CD8-positive, alpha-beta memory T cell (primary cell): ENCODE data around the gene ACP2. TPM values are rescaled to one million over a fixed set of nuclear protein-coding genes. Genes with fewer than 3 reads are reported as not detected.

Source experiments
- CTCF ChIA-PET: fragments of 350-600 bp; sonication (Branson Sonifier 250); formaldehyde crosslinking; loops from one replicate; lab custom pipeline; 2021; ENCODE audit warnings: antibody characterized with exemption; lab: Charles Lee
- POLR2A ChIA-PET: fragments of 350-600 bp; sonication (Branson Sonifier 250); formaldehyde crosslinking; loops from one replicate; lab custom pipeline; 2021; ENCODE audit warnings: antibody characterized with exemption; lab: Charles Lee
- DNase-seq, 5 donors: peaks; one replicate each; pipeline versions ENCODE4 v3.0.0 to v3.0.0-alpha.2; 2020 to 2022; ENCODE audit warnings: mixed read lengths in 1 of 5
- H3K27ac ChIP-seq: one replicate; pipeline ENCODE4 v1.7.0; 2013; ENCODE audit warnings: low read depth, mild to moderate bottlenecking, low read length, moderate library complexity
- H3K27me3 ChIP-seq: 2 replicates; pipeline ENCODE4 v1.7.0; 2013; ENCODE audit warnings: low read length, mild to moderate bottlenecking; ENCODE audit not compliant: insufficient read depth, poor library complexity, severe bottlenecking
- H3K36me3 ChIP-seq: 2 replicates; pipeline ENCODE4 v1.7.0; 2013; ENCODE audit warnings: mild to moderate bottlenecking, low read length, moderate library complexity; ENCODE audit not compliant: insufficient read depth
- H3K4me1 ChIP-seq: 2 replicates; pipeline ENCODE4 v1.7.0; 2013; ENCODE audit warnings: mild to moderate bottlenecking, low read length, moderate library complexity; ENCODE audit not compliant: insufficient read depth
- H3K4me3 ChIP-seq: 2 replicates; pipeline ENCODE4 v1.7.0; 2013; ENCODE audit warnings: mild to moderate bottlenecking, low read length
- H3K9me3 ChIP-seq: 2 replicates; pipeline ENCODE4 v1.7.0; 2013; ENCODE audit warnings: mild to moderate bottlenecking, low read length
- H3K27ac Mint-ChIP-seq, 8 donors: one replicate each; pipeline ENCODE4 v1.8.0; 2020 to 2021; ENCODE audit warnings: mixed read lengths in 8 of 8, mild to moderate bottlenecking in 6 of 8, inconsistent platforms in 3 of 8, moderate library complexity in 3 of 8
- H3K27me3 Mint-ChIP-seq, 2 donors: one replicate each; pipeline ENCODE4 v1.8.0; 2020 to 2021; ENCODE audit warnings: mixed read lengths in 2 of 2, mild to moderate bottlenecking in 1 of 2, moderate library complexity in 1 of 2
- H3K36me3 Mint-ChIP-seq, 3 donors: one replicate each; pipeline ENCODE4 v1.8.0; 2020 to 2021; ENCODE audit warnings: mixed read lengths in 3 of 3, inconsistent platforms in 1 of 3, mild to moderate bottlenecking in 1 of 3
- H3K4me1 Mint-ChIP-seq, 3 donors: one replicate each; pipeline ENCODE4 v1.8.0; 2020 to 2021; ENCODE audit warnings: mixed read lengths in 3 of 3, inconsistent platforms in 1 of 3, mild to moderate bottlenecking in 1 of 3
- H3K4me3 Mint-ChIP-seq, 7 donors: one replicate each; pipeline ENCODE4 v1.8.0; 2020 to 2021; ENCODE audit warnings: mixed read lengths in 7 of 7, mild to moderate bottlenecking in 6 of 7, moderate library complexity in 4 of 7, inconsistent platforms in 2 of 7
- H3K9me3 Mint-ChIP-seq, 5 donors: one replicate each; pipeline ENCODE4 v1.8.0; 2020 to 2022; ENCODE audit warnings: mixed read lengths in 5 of 5, mild to moderate bottlenecking in 3 of 5, moderate library complexity in 2 of 5, inconsistent platforms in 1 of 5
- polyA plus RNA-seq: library from polyadenylated mRNA; unstranded; fragments of 300-500 nt; fragmentation: Illumina TruSeq; gene quantifications from one replicate; pipeline ENCODE4 v1.2.3, GENCODE V29; 2021
- total RNA-seq, 2 experiments: library from RNA; stranded (reverse); gene quantifications; one replicate each; pipeline ENCODE4 v1.2.3, GENCODE V29; 2021

Gene ACP2
- total and polyA plus RNA-seq, 3 experiments from 2014 or later: 14.6 to 24.5 (median 24.1) TPM

DNA sequence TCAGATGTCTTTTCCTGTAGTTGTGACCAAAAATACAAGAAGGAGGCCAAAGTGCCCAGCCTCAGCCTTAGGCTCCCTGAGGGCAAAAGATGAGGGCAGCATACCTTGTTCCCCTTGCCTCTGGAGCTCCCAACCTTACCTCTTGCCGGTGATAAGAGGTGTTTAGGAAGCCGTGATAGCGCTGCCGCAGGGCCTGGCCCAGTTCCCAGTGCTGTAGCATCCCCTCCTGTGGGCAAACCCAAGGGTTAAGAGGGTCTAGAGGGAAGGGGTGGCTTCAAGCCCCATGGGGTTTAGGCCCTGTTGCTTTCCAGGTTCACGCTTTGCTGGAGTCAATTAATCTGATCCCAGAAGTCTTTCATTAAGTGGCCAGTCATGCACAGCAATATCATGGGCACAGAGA lies 1.1 kb downstream of the ACP2 start:
- CTCF ChIA-PET: interaction anchor here (0.6 to 5.5 kb wide), 11 partner anchors 9 to 171 kb away, joined by 3 to 20 read pairs (median 7); partner anchors contain the start of genes ARFGAP2, DDB2 and NR1H3

DNA sequence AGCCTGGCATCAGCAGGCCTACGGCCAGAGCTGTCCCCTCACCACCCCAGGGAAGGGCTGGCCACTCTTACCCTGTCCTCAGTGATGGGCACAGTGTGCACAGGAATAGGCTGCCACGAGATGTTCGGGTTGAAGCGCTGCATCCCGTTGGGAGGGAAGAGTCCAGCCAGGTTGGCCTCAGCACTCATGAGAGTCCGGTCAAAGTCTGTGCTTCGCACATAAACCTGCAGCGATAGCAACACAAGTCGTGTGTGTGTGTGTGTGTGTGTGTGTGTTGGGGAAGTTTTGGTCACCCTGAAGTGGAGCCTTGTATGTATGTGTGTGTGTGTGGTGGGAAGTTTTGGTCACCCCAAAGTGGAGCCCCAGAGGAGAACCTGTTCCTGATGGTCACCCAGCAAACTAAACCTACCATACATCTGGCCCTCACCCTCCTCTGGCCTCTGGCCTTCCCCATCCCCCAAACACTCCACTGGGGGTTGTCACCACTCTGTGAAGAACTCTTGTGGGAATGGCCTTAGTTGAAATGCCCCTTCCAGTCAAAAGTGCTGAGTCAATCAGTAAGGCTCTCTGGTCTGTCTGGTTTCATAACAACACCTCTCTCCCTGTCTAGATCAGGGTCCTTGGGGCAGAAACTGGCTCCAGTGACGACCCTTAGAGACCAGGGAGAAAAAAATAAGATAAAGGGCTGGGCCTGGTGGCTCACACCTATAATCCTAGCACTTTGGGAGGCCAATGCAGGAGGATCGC lies 2.8 kb downstream of the ACP2 start:
- POLR2A ChIA-PET: no interaction called here
- Mint-ChIP-seq H3K27ac (peak overlapping the region in 1 of 8 donors; percentile 57), H3K36me3 (peaks cover 0 to 62% (median 14%) of the 10 kb centered on the region in 3 donors), H3K9me3 (no peaks in the 10 kb centered on the region), H3K4me3 (peak overlapping the region in 2 of 7 donors; percentile 32 to 58), H3K4me1 (peaks cover 24 to 35% (median 34%) of the 10 kb centered on the region in 3 donors), H3K27me3 (peaks cover 0 to 3% of the 10 kb centered on the region in 2 donors)
- CTCF ChIA-PET: interaction anchor here (0.9 to 5.5 kb wide), 2 partner anchors 68 to 167 kb away, joined by 3 to 20 read pairs; partner anchors contain the start of gene ARFGAP2
- Histone ChIP-seq H3K27me3 (no peaks in the 10 kb centered on the region), H3K4me3 (no peak overlapping the region), H3K4me1 (peaks cover 23% of the 10 kb centered on the region), H3K27ac (no peak overlapping the region), H3K36me3 (peaks cover 30% of the 10 kb centered on the region), H3K9me3 (no peaks in the 10 kb centered on the region)
- DNase-seq: peak in 1 of 5 donors; percentile 25

More for the DNA sequence above, 1.1 kb downstream of the ACP2 start:
- no peaks in the 10 kb centered on the region for H3K9me3 ChIP-seq
- Mint-ChIP-seq H3K27me3 (peaks cover 0 to under 1% of the 10 kb centered on the region in 2 donors), H3K4me3 (peak overlapping the region; percentile 95 to 99 (median 96)), H3K36me3 (peaks cover 0 to 45% (median 0%) of the 10 kb centered on the region in 3 donors), H3K27ac (peak overlapping the region in 3 of 8 donors; percentile 10 to 99 (median 23)), H3K4me1 (peaks cover 23 to 34% (median 28%) of the 10 kb centered on the region in 3 donors), H3K9me3 (no peaks in the 10 kb centered on the region)
- H3K4me3 ChIP-seq: peak overlapping the region; percentile 86
- H3K4me1 ChIP-seq: peaks cover 23% of the 10 kb centered on the region
- POLR2A ChIA-PET: interaction anchor here (1.1 to 1.9 kb wide), 4 partner anchors 11 to 68 kb away, joined by 3 to 31 read pairs (median 3); partner anchors contain the start of gene DDB2
- H3K36me3 ChIP-seq: peaks cover 19% of the 10 kb centered on the region
- peak in 1 of 5 donors; percentile 31 for DNase-seq
- H3K27me3 ChIP-seq: no peaks in the 10 kb centered on the region
- H3K27ac ChIP-seq: peak overlapping the region; percentile 85

DNA sequence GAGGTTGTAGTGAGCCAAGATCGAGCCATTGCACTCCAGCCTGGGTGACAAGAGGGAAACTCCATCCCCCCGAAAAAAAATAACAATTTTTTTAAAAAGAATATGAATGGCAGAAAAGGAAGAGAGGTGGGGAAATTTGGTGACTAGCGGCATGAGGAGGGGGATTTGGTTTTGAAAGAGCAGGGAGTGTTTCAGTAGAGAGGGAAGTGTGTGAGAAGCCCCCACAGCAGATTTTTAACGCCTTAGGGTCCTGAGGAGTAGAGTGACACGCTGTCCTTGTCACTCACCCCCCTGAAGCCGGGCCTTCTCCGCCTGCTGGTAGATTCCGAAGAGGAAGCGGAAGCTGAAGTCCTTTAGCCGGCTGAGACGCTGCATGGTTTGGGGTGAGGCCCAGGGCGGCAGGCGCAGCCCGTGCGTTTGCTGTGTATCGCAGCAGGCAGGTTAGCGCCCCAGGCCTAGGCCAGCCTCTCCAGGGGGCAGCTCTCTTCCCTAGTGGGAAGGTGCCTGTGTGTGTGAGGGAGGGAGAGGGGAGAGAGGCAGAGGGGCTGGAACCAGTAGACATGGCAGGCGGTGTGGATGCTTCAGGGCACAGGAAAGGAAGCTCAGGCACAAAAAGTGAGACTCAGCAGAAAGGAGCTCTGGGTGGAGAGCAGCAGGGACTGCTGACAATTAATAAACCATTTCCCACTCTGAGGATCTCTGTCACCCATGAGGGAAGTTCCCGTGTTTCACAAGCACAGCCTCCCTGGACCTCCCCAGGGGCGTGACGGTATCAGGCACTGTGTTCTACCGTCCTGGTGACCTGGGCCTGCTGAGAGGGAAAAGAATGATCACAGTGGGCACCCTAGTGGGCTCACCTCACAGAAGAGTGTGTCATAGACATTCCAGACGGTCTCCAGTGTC lies 3.9 kb downstream of the ACP2 start:
- peaks cover 38% of the 10 kb centered on the region for H3K36me3 ChIP-seq
- no peaks in the 10 kb centered on the region for H3K9me3 Mint-ChIP-seq
- no peak overlapping the region for H3K27ac ChIP-seq
- POLR2A ChIA-PET: no interaction called here
- H3K9me3 ChIP-seq: no peaks in the 10 kb centered on the region
- CTCF ChIA-PET: interaction anchor here (0.9 to 5.5 kb wide), 3 partner anchors 14 to 168 kb away, joined by 3 to 20 read pairs (median 3); partner anchors contain the start of gene ARFGAP2
- peak in 1 of 5 donors; percentile 46 for DNase-seq
- H3K27me3 Mint-ChIP-seq: peaks cover 0 to 3% of the 10 kb centered on the region in 2 donors
- H3K4me1 Mint-ChIP-seq: peaks cover 22 to 35% (median 29%) of the 10 kb centered on the region in 3 donors
- H3K4me3 Mint-ChIP-seq: no peak overlapping the region
- H3K27ac Mint-ChIP-seq: peak overlapping the region in 3 of 8 donors; percentile 38 to 77 (median 41)
- no peaks in the 10 kb centered on the region for H3K27me3 ChIP-seq
- H3K4me3 ChIP-seq: no peak overlapping the region
- H3K36me3 Mint-ChIP-seq: peaks cover 0 to 73% (median 18%) of the 10 kb centered on the region in 3 donors
- H3K4me1 ChIP-seq: peaks cover 23% of the 10 kb centered on the region

DNA sequence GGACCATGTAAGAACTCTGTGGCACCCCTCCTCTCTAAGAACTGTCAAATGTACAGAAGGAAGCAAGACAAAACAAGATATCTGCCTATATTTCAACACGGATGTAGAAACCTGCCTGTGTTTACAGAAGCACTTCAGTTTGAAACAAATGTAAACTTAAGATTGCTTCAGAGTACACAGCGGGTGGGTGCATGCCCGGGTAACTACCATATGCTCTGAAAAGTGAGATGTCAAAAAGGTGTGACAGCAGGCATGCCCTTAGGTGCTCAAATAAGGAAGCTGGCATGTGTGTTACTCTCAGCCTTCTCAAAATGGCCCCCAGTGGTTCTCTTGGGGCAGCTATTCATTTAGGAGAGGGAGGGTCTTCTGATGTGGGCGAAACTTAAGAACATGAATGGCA lies 5.2 kb downstream of the ACP2 start:
- Mint-ChIP-seq H3K27me3 (peaks cover 0 to 3% of the 10 kb centered on the region in 2 donors), H3K4me1 (peaks cover 14 to 25% (median 17%) of the 10 kb centered on the region in 3 donors), H3K36me3 (peaks cover 0 to 81% (median 19%) of the 10 kb centered on the region in 3 donors), H3K4me3 (no peak overlapping the region), H3K9me3 (no peaks in the 10 kb centered on the region), H3K27ac (peak overlapping the region in 4 of 8 donors; percentile 36 to 71 (median 52))
- no peak for DNase-seq
- Histone ChIP-seq H3K36me3 (peaks cover 46% of the 10 kb centered on the region), H3K4me1 (peaks cover 16% of the 10 kb centered on the region), H3K9me3 (no peaks in the 10 kb centered on the region), H3K27ac (no peak overlapping the region), H3K27me3 (no peaks in the 10 kb centered on the region), H3K4me3 (no peak overlapping the region)
- POLR2A ChIA-PET: no interaction called here
- CTCF ChIA-PET: interaction anchor here (1.0 kb wide), 1 partner anchor 168 kb away, joined by 3 read pairs; no protein-coding TSS in a partner anchor

DNA sequence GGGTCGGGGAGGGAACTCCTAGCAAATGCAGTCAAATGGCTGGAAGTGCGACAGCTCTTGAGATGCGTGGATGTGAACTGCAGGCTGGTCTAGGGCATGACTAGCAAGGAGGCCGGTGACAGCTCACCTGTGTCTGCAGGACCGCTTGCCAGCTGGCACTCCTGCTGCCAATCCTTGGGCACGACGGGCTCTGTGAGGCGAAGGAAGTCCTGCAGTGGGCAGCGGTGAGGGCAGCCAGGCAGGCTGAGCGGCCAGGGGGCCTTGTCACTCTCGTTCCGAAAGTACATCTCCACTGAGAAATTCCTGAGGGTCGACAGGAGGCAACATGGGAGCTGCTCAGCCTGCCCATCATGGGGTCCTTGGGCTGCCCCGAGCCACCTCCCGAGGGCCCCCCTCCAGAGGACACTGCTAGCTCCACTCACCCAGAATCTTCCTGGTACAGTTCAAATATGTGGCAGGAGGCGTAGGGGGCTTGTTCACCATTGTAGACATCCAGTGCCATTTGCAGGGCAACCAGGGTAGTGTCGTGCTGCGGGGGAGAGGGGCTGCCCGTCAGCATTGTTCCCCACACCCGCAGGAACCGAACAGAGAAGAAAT lies 5.9 kb downstream of the ACP2 start:
- Mint-ChIP-seq H3K27ac (no peak overlapping the region), H3K4me3 (no peak overlapping the region), H3K36me3 (peaks cover 0 to 85% (median 19%) of the 10 kb centered on the region in 3 donors), H3K4me1 (peaks cover 6 to 17% (median 11%) of the 10 kb centered on the region in 3 donors), H3K9me3 (no peaks in the 10 kb centered on the region), H3K27me3 (peaks cover 0 to 3% of the 10 kb centered on the region in 2 donors)
- no peak overlapping the region for H3K27ac ChIP-seq
- peaks cover 8% of the 10 kb centered on the region for H3K4me1 ChIP-seq
- CTCF ChIA-PET: interaction anchor here (1.0 to 2.0 kb wide), 4 partner anchors 10 to 169 kb away, joined by 3 to 5 read pairs (median 4); no protein-coding TSS in a partner anchor
- POLR2A ChIA-PET: no interaction called here
- H3K9me3 ChIP-seq: no peaks in the 10 kb centered on the region
- H3K4me3 ChIP-seq: no peak overlapping the region
- H3K27me3 ChIP-seq: no peaks in the 10 kb centered on the region
- peak in 1 of 5 donors; percentile 22 for DNase-seq
- H3K36me3 ChIP-seq: peaks cover 46% of the 10 kb centered on the region

DNA sequence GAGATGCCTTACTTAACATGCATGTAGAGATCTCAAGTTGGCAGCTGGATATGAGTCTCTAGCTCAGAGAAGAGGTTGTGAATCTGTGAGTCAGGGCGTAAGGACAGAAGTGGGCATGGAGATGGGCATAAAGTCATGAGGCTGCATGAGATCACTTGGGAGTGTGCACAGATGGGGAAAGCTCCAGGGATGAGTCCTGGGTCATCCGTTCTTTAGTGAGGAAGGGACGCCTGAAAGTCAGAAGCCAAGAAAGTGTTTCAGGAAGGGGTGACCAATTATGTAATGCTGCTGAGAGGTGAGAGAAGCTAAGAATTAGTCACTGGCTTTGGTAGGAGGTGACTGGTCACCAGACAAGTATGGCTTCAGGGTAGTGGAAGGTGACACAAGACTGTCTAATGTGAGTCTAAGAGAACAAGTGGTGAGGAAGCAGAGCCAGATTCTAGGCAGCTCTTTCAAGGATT lies 6.7 kb downstream of the ACP2 start:
- Histone ChIP-seq H3K4me1 (no peaks in the 10 kb centered on the region), H3K36me3 (peaks cover 46% of the 10 kb centered on the region), H3K9me3 (no peaks in the 10 kb centered on the region), H3K27me3 (no peaks in the 10 kb centered on the region), H3K27ac (no peak overlapping the region), H3K4me3 (no peak overlapping the region)
- Mint-ChIP-seq H3K9me3 (no peaks in the 10 kb centered on the region), H3K27ac (peak overlapping the region in 4 of 8 donors; percentile 6 to 43 (median 25)), H3K4me1 (peaks cover 2 to 10% (median 5%) of the 10 kb centered on the region in 3 donors), H3K4me3 (peak overlapping the region in 1 of 7 donors; percentile 28), H3K36me3 (peaks cover 0 to 86% (median 19%) of the 10 kb centered on the region in 3 donors), H3K27me3 (peaks cover 0 to 3% of the 10 kb centered on the region in 2 donors)
- no peak for DNase-seq
- ChIA-PET POLR2A (no interaction called here), CTCF (interaction anchor here (1.2 to 2.0 kb wide), 3 partner anchors 9 to 64 kb away, joined by 4 to 5 read pairs (median 5); no protein-coding TSS in a partner anchor)

DNA sequence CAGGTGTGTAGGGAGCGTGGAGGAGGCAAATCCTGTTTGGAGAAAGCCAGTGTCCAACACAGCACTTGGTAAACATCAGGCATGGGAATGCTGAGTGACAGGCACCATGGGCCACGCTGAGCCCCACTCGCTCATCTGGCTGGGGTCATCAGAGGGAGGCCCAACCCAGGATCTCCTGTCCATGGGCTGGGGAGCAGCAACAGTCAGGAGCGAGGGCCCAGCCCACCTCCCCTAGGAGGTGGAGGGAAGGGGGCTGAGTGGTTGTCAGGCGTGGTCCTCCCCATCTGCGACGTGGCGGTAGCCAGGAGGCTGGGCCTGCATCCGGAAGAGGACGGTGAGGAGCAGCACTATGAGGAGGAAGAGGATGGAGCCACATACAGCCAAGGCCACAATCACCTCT lies 8.8 kb downstream of the ACP2 start:
- Mint-ChIP-seq H3K27me3 (peaks cover 0 to 3% of the 10 kb centered on the region in 2 donors), H3K27ac (peak overlapping the region in 1 of 8 donors; percentile 12), H3K4me3 (no peak overlapping the region), H3K36me3 (peaks cover 0 to 86% (median 22%) of the 10 kb centered on the region in 3 donors), H3K9me3 (no peaks in the 10 kb centered on the region), H3K4me1 (peaks cover 6 to 20% (median 15%) of the 10 kb centered on the region in 3 donors)
- peak in 1 of 5 donors; percentile 14 for DNase-seq
- no peak overlapping the region for H3K4me3 ChIP-seq
- CTCF ChIA-PET: interaction anchor here (2.0 kb wide), 1 partner anchor 8 kb away, joined by 8 read pairs; the partner anchor contains the start of gene ACP2
- H3K9me3 ChIP-seq: no peaks in the 10 kb centered on the region
- H3K36me3 ChIP-seq: peaks cover 43% of the 10 kb centered on the region
- H3K27me3 ChIP-seq: no peaks in the 10 kb centered on the region
- H3K4me1 ChIP-seq: peaks cover 9% of the 10 kb centered on the region
- H3K27ac ChIP-seq: no peak overlapping the region
- POLR2A ChIA-PET: no interaction called here
